ENCODE data around the gene RNF31.
A peak's percentile ranks its signal among the peaks of the same experiment; 100 is the strongest.

Gene RNF31

DNA sequence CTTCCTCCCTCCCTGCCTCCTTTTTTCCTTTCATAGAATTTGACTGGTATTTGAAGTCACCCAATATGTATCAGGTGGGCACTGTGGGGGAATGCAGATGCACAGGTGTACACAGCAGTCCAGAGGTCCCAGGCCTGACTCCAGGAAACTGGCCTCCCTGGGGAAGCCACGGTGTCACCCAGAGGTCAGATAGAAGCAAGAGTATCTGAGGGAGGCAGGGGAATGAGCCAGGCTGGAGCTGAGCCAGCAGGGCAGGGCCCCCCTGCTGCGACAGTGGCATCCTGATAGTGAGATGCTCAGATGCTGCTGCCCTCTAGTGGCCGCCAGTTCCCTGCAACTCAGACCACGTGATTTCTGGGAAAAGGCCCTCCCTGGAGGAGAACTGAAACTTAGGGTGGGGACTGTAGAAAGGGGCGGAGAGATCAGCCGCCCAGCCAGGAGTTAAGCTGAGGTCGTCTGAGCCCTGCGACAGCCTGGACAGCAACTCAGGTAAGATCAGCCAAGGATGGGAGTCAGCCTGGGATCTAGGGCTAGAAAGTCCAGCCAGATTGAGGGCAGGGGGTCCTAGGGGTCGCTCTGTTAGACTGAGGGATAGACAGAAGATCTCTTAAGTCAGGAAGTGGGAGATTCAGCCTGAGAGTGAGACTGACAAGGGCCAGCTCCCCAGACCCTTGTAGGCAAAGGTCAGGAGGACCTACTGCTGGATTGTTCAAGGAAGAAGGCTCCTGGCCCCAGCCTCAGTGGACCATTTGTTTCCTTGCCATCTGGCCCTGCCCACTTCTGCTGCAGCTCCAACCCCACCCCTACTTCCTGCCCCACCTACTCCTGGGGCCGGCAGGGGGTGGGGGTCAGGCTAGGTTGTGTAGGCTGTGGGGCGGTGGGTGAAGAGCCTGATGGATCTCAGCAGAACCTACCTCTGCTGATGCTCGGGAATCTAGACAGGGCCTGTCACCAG is 13.8 kb downstream of the RNF31 start, which contains the start of gene IRF9:
TSS of gene IRF9 (plus strand) at position 416 of the 955 bp plus-strand sequence. CDS start 880 bp downstream, outside the sequence.
- Mint-ChIP-seq H3K4me1 (peaks cover 30% of the 10 kb centered on the region), H3K36me3 (ENCODE audit: low read depth) (peaks cover 45% of the 10 kb centered on the region), H3K27me3 (ENCODE audit: low read depth, poor library complexity) (no peaks in the 10 kb centered on the region), H3K9me3 (no peaks in the 10 kb centered on the region), H3K4me3 (peak within 1 kb of the TSS; percentile 91), H3K27ac (peak within 1 kb of the TSS; percentile 99)
- TF ChIP-seq, protein P1, sequence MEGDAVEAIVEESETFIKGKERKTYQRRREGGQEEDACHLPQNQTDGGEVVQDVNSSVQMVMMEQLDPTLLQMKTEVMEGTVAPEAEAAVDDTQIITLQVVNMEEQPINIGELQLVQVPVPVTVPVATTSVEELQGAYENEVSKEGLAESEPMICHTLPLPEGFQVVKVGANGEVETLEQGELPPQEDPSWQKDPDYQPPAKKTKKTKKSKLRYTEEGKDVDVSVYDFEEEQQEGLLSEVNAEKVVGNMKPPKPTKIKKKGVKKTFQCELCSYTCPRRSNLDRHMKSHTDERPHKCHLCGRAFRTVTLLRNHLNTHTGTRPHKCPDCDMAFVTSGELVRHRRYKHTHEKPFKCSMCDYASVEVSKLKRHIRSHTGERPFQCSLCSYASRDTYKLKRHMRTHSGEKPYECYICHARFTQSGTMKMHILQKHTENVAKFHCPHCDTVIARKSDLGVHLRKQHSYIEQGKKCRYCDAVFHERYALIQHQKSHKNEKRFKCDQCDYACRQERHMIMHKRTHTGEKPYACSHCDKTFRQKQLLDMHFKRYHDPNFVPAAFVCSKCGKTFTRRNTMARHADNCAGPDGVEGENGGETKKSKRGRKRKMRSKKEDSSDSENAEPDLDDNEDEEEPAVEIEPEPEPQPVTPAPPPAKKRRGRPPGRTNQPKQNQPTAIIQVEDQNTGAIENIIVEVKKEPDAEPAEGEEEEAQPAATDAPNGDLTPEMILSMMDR (IDR thresholded peaks at IDR 0.05) = peak; percentile 90
- peak; percentile 99 for DNase-seq

DNA sequence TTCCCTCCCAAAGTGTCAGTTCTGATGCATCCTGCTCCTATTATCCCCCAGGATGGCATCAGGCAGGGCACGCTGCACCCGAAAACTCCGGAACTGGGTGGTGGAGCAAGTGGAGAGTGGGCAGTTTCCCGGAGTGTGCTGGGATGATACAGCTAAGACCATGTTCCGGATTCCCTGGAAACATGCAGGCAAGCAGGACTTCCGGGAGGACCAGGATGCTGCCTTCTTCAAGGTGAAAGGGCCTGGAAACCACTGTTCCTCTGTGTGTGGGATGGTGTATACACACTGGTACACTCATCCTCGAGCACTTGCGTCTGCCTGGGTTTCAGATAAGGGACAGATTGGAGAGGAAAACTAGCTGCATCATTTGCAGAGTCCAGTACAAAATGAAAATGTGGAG is 14.8 kb downstream of the RNF31 start:
- Mint-ChIP-seq H3K4me3 (peak overlapping the region; percentile 91), H3K27ac (peak overlapping the region; percentile 96), H3K36me3 (ENCODE audit: low read depth) (peaks cover 47% of the 10 kb centered on the region), H3K27me3 (ENCODE audit: low read depth, poor library complexity) (no peaks in the 10 kb centered on the region), H3K4me1 (peaks cover 30% of the 10 kb centered on the region), H3K9me3 (no peaks in the 10 kb centered on the region)
- TF ChIP-seq, protein P1 (IDR thresholded peaks at IDR 0.05) = no peak
- no peak for DNase-seq

DNA sequence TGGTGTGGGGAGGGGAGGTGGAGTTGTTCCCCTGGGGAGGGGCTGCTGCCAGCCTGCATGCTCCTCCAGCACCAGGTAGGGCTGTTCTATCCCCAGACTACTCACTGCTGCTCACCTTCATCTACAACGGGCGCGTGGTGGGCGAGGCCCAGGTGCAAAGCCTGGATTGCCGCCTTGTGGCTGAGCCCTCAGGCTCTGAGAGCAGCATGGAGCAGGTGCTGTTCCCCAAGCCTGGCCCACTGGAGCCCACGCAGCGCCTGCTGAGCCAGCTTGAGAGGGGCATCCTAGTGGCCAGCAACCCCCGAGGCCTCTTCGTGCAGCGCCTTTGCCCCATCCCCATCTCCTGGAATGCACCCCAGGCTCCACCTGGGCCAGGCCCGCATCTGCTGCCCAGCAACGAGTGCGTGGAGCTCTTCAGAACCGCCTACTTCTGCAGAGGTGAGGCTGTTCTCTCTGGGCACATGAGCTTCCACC is 17.3 kb downstream of the RNF31 start:
- H3K27ac Mint-ChIP-seq = no peak overlapping the region
- TF ChIP-seq, protein P1 (IDR thresholded peaks at IDR 0.05) = no peak
- no peaks in the 10 kb centered on the region for H3K27me3 Mint-ChIP-seq (ENCODE audit: low read depth, poor library complexity)
- H3K36me3 Mint-ChIP-seq (ENCODE audit: low read depth) = peaks cover 41% of the 10 kb centered on the region
- H3K4me1 Mint-ChIP-seq = peaks cover 30% of the 10 kb centered on the region
- no peak for DNase-seq
- no peak overlapping the region for H3K4me3 Mint-ChIP-seq
- H3K9me3 Mint-ChIP-seq = no peaks in the 10 kb centered on the region

DNA sequence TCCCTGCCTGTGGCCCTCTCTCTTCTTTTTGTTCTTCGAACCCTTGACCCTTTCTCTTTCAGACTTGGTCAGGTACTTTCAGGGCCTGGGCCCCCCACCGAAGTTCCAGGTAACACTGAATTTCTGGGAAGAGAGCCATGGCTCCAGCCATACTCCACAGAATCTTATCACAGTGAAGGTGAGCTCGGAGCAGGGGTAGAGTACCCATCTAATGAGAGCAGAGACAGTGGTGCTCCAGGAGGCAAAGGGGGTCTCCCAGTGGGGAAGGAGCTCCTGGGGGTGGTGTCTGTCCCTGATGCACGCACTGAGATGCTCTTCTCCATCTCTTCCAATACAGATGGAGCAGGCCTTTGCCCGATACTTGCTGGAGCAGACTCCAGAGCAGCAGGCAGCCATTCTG is 18.5 kb downstream of the RNF31 start:
- H3K36me3 Mint-ChIP-seq (ENCODE audit: low read depth) = peaks cover 46% of the 10 kb centered on the region
- TF ChIP-seq, protein P1 (IDR thresholded peaks at IDR 0.05) = no peak
- H3K27me3 Mint-ChIP-seq (ENCODE audit: low read depth, poor library complexity) = peaks cover 3% of the 10 kb centered on the region
- no peaks in the 10 kb centered on the region for H3K9me3 Mint-ChIP-seq
- no peak overlapping the region for H3K27ac Mint-ChIP-seq
- peaks cover 29% of the 10 kb centered on the region for H3K4me1 Mint-ChIP-seq
- H3K4me3 Mint-ChIP-seq = no peak overlapping the region
- DNase-seq = no peak

GRCh38 chr14:24167469-24168114 is 20.3 kb downstream of the RNF31 start:
- peaks cover 24% of the 10 kb centered on the region for H3K4me1 Mint-ChIP-seq
- H3K9me3 Mint-ChIP-seq = no peaks in the 10 kb centered on the region
- H3K4me3 Mint-ChIP-seq = no peak overlapping the region
- TF ChIP-seq, protein P1 (IDR thresholded peaks at IDR 0.05) = no peak
- H3K36me3 Mint-ChIP-seq (ENCODE audit: low read depth) = peaks cover 42% of the 10 kb centered on the region
- peaks cover 11% of the 10 kb centered on the region for H3K27me3 Mint-ChIP-seq (ENCODE audit: low read depth, poor library complexity)
- DNase-seq = no peak
- H3K27ac Mint-ChIP-seq = peak overlapping the region; percentile 26
